PFSK-1 (cell line): ENCODE results near the gene EFHD2.

ENCODE experiments used
- POLR2AphosphoS5 ChIP-seq: IDR thresholded peaks from 2 replicates; pipeline ENCODE4 v1.6.1; 2012; ENCODE audit warnings: low read depth, mild to moderate bottlenecking, control low read depth, low read length, moderate library complexity
- TAF1 ChIP-seq: IDR thresholded peaks from 2 replicates; pipeline ENCODE4 v1.6.1; 2012; ENCODE audit warnings: low read length, control low read depth, borderline replicate concordance; ENCODE audit not compliant: insufficient read depth

- TF ChIP-seq TAF1 (no peak), POLR2AphosphoS5 (no peak)
These were observed 2.6 kb downstream of the EFHD2 start for GRCh38 chr1:15412175-15412800.
